Body of pancreas (tissue), 4 donors: ENCODE data around the gene ABCG5.

Experiments used
- POLR2A ChIP-seq, 3 donors: fragments of 450-650 bp; IDR thresholded peaks; one replicate each; pipeline ENCODE4 v1.6.1; 2016; ENCODE audit warnings: antibody characterized with exemption in 3 of 3, mild to moderate bottlenecking in 2 of 3
- TF ChIP-seq, protein P1 (sequence below), 7 experiments: fragments of 450-650 bp in 4 of 7; fragments of 200-600 bp in 3 of 7; sonication (generic) in 3 of 7; IDR thresholded peaks; one replicate each; pipeline ENCODE4 v1.5.1; 2016 to 2019; ENCODE audit warnings: antibody characterized with exemption in 7 of 7

DNA sequence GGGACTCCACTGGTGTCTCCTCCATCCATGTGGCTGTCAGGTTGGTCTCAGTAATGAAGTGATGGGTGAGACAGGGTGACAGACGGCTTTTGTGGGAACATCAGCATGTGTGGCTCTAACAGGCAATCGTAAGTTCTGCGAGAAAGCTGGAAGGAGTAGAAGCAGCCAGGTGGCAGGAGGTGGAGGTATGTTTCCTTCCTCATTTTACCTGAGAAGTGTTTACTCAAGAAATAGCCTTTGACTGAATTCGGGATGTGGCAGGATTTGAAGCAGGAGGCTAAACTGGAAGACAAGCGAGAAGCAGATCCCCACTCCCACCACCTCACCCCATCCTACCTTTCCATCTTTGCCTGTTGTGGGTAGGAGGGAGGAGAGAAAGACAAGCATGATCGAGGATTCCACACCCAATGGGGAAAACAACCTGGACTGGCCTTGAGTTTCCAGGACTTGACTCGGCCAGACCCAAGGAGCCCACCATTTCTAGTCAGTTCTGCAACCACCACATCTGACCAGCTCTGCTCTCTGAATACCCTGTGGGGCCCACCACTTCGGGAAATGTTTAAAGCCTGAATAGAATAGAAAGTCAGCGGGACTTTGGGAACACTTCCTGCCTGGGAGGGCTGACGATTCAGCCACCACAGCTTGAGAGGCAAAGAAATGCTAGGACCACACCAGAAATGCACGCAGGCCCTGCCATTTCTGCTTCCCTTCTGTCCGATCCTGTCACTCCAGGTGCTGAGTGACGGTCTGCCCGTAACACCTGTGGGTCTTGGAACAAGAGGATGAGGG lies 1.3 kb upstream of the ABCG5 start:
- no peak for TF ChIP-seq POLR2A (IDR thresholded peaks at IDR 0.05)
- TF ChIP-seq, protein P1, sequence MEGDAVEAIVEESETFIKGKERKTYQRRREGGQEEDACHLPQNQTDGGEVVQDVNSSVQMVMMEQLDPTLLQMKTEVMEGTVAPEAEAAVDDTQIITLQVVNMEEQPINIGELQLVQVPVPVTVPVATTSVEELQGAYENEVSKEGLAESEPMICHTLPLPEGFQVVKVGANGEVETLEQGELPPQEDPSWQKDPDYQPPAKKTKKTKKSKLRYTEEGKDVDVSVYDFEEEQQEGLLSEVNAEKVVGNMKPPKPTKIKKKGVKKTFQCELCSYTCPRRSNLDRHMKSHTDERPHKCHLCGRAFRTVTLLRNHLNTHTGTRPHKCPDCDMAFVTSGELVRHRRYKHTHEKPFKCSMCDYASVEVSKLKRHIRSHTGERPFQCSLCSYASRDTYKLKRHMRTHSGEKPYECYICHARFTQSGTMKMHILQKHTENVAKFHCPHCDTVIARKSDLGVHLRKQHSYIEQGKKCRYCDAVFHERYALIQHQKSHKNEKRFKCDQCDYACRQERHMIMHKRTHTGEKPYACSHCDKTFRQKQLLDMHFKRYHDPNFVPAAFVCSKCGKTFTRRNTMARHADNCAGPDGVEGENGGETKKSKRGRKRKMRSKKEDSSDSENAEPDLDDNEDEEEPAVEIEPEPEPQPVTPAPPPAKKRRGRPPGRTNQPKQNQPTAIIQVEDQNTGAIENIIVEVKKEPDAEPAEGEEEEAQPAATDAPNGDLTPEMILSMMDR (IDR thresholded peaks at IDR 0.05): no peak
